Osteocyte (in vitro differentiated cells): ENCODE data around the gene ACSM4. TPM values are rescaled to one million over a fixed set of nuclear protein-coding genes. Genes with fewer than 3 reads are reported as not detected.

ENCODE experiments used
- DNase-seq: peaks from one replicate; pipeline ENCODE4 v3.0.0; 2021; ENCODE audit warnings: mixed read lengths; ENCODE audit not compliant: unreplicated experiment; ENCODE audit errors: extremely low spot score
- H3K27ac Mint-ChIP-seq: one replicate; pipeline ENCODE4 v1.8.0; 2021; ENCODE audit warnings: mild to moderate bottlenecking, mixed read lengths; ENCODE audit not compliant: unreplicated experiment
- H3K27me3 Mint-ChIP-seq: one replicate; pipeline ENCODE4 v1.8.0; 2021; ENCODE audit warnings: mixed read lengths; ENCODE audit not compliant: unreplicated experiment
- H3K36me3 Mint-ChIP-seq: one replicate; pipeline ENCODE4 v1.8.0; 2021; ENCODE audit warnings: mixed read lengths; ENCODE audit not compliant: unreplicated experiment
- H3K4me1 Mint-ChIP-seq: one replicate; pipeline ENCODE4 v1.8.0; 2021; ENCODE audit warnings: mixed read lengths; ENCODE audit not compliant: unreplicated experiment
- H3K4me3 Mint-ChIP-seq: one replicate; pipeline ENCODE4 v1.8.0; 2021; ENCODE audit warnings: mild to moderate bottlenecking, moderate library complexity, mixed read lengths; ENCODE audit not compliant: unreplicated experiment
- H3K9me3 Mint-ChIP-seq: one replicate; pipeline ENCODE4 v1.8.0; 2021; ENCODE audit warnings: mixed read lengths; ENCODE audit not compliant: unreplicated experiment
- long read RNA-seq: library from polyadenylated mRNA; unstranded; transcript quantifications from one replicate; pipeline ENCODE4 v2.0.0, GENCODE V29; 2021
- total RNA-seq: library from RNA; stranded (reverse); gene quantifications from 2 replicates; pipeline ENCODE4 v1.2.1, GENCODE V29; 2021
- TF ChIP-seq, protein P1 (sequence below): fragments of 200-600 bp; sonication (generic); IDR thresholded peaks from 2 replicates; pipeline ENCODE4 v1.5.0; 2021; ENCODE audit warnings: antibody characterized with exemption, mild to moderate bottlenecking, moderate library complexity

The ACSM4 gene, protein sequence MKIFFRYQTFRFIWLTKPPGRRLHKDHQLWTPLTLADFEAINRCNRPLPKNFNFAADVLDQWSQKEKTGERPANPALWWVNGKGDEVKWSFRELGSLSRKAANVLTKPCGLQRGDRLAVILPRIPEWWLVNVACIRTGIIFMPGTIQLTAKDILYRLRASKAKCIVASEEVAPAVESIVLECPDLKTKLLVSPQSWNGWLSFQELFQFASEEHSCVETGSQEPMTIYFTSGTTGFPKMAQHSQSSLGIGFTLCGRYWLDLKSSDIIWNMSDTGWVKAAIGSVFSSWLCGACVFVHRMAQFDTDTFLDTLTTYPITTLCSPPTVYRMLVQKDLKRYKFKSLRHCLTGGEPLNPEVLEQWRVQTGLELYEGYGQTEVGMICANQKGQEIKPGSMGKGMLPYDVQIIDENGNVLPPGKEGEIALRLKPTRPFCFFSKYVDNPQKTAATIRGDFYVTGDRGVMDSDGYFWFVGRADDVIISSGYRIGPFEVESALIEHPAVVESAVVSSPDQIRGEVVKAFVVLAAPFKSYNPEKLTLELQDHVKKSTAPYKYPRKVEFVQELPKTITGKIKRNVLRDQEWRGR
- not detected in 2 replicates for total RNA-seq
- long read RNA-seq = 0 reads

DNA sequence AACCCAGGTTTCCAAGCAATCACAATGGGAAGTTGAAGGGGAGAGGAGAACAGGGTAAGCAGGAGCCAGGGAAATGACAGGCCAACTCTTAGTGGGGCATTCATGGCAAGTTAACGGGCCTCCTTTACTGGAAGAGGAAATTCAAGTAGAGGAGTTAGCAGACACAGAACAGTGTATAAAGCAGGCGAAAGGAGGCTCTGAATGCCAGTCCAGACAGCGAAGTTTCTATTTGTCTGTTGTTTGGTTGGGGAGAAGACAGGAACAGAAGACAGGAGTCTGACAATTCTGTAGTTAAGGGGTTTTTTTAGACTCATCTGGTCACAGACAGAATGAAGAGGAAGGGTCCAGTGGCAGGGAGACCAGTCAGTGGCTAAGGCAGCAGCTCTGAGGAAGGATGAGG, at the start of gene ACSM4:
Gene ACSM4, plus strand, starts transcription at position 301 of the 400 bp plus-strand sequence. CDS start 260 bp downstream, outside the sequence.
- H3K4me1 Mint-ChIP-seq = no peaks in the 10 kb centered on the region
- no peaks in the 10 kb centered on the region for H3K36me3 Mint-ChIP-seq
- H3K27ac Mint-ChIP-seq = no peak within 1 kb of the TSS
- TF ChIP-seq, protein P1, sequence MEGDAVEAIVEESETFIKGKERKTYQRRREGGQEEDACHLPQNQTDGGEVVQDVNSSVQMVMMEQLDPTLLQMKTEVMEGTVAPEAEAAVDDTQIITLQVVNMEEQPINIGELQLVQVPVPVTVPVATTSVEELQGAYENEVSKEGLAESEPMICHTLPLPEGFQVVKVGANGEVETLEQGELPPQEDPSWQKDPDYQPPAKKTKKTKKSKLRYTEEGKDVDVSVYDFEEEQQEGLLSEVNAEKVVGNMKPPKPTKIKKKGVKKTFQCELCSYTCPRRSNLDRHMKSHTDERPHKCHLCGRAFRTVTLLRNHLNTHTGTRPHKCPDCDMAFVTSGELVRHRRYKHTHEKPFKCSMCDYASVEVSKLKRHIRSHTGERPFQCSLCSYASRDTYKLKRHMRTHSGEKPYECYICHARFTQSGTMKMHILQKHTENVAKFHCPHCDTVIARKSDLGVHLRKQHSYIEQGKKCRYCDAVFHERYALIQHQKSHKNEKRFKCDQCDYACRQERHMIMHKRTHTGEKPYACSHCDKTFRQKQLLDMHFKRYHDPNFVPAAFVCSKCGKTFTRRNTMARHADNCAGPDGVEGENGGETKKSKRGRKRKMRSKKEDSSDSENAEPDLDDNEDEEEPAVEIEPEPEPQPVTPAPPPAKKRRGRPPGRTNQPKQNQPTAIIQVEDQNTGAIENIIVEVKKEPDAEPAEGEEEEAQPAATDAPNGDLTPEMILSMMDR = no peak
- no peak within 1 kb of the TSS for H3K4me3 Mint-ChIP-seq
- H3K27me3 Mint-ChIP-seq = peaks cover 3% of the 10 kb centered on the region
- DNase-seq = no peak
- H3K9me3 Mint-ChIP-seq = no peaks in the 10 kb centered on the region

DNA sequence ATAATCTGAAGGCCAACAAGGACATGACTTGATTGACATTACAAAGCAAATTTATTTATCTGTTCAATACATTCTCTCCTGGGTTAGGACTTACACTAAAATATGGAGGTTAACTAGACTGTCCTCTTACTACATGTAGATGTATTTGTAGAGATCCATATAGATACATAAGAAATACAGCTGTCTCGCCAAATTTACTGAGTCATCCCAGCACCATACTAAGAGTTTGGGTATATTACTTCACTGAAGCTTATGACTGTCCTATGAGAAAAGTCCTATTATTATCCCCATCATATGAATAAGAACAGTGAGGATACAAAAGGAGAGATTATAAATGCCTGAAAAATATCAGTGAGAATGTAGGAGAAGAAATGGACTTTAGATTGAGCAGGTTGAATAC, 44.8 kb upstream of the ACSM4 start:
- no peak overlapping the region for H3K4me3 Mint-ChIP-seq

DNA sequence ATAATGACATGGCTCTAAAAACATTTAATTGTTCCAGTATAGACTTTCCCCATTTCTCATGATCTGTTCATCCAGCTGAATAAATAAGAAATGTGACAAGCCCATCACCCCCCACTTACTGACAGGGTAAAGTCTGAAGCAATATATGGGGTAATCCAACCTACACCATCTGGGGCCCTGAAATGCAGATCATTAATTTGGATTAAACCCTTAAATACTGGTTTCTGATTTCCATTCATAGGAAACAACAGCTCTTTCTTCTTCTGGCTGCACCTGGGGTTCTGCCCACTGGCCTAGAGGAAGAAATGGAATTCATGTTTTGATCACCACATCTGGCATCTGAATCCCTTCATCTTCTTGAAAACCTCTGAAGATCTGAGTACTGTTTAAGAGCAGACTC, 39.3 kb upstream of the ACSM4 start:
- H3K36me3 Mint-ChIP-seq = no peaks in the 10 kb centered on the region
- no peak overlapping the region for H3K4me3 Mint-ChIP-seq
- H3K27me3 Mint-ChIP-seq = peaks cover 10% of the 10 kb centered on the region
- no peaks in the 10 kb centered on the region for H3K9me3 Mint-ChIP-seq
- H3K4me1 Mint-ChIP-seq = no peaks in the 10 kb centered on the region
- TF ChIP-seq, protein P1 = no peak
- no peak for DNase-seq
- H3K27ac Mint-ChIP-seq = no peak overlapping the region

More for the DNA sequence above, 44.8 kb upstream of the ACSM4 start:
- DNase-seq = no peak
- no peak overlapping the region for H3K27ac Mint-ChIP-seq
- no peaks in the 10 kb centered on the region for H3K36me3 Mint-ChIP-seq
- no peaks in the 10 kb centered on the region for H3K9me3 Mint-ChIP-seq
- no peaks in the 10 kb centered on the region for H3K4me1 Mint-ChIP-seq
- TF ChIP-seq, protein P1 = no peak
- H3K27me3 Mint-ChIP-seq = peaks cover 8% of the 10 kb centered on the region

DNA sequence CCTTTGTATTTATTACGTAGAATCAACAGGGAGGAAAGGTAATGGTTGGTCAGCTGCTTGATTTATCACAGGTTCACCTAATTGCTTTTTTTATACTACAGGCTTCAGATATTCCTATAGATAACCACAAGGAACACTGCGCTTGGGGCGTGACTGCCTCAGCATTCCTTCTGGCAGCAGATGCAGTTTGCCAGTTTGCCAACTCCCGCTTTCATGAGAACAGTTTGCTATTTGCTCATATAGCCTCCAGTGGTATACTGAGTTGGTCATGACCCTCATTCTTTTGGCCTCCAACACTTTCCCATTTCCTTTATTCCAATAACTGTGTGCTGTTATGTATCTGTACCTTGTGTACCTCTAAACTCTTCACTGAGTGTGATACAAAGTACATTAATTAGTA, 38.6 kb upstream of the ACSM4 start:
- Mint-ChIP-seq H3K4me3 (no peak overlapping the region), H3K27me3 (peaks cover 6% of the 10 kb centered on the region), H3K27ac (no peak overlapping the region), H3K36me3 (no peaks in the 10 kb centered on the region), H3K4me1 (no peaks in the 10 kb centered on the region), H3K9me3 (no peaks in the 10 kb centered on the region)
- TF ChIP-seq, protein P1 = no peak
- DNase-seq = no peak

DNA sequence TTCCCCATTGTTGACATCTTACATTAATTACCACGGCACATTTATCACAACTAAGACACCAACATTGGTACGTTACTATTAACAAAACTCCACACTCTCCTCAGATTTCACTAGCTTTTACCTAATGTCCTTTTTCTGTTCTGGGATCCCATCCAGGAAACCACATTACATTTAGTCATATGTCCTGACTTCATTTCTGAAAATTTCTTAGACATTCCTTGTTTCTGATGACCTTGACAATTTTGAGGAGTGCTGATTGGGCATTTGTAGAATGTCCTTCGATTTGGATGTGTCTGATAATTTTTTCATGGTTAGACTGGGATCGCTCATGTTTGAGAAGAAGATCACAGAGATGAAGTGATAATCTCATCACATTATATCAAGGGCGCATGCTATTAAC, 34.6 kb upstream of the ACSM4 start:
- no peaks in the 10 kb centered on the region for H3K9me3 Mint-ChIP-seq
- TF ChIP-seq, protein P1 = no peak
- H3K4me3 Mint-ChIP-seq = no peak overlapping the region
- H3K27me3 Mint-ChIP-seq = peaks cover 5% of the 10 kb centered on the region
- no peaks in the 10 kb centered on the region for H3K4me1 Mint-ChIP-seq
- no peaks in the 10 kb centered on the region for H3K36me3 Mint-ChIP-seq
- H3K27ac Mint-ChIP-seq = no peak overlapping the region
- DNase-seq = no peak
